ENCODE results near the gene ACTRT2.

Gene ACTRT2

DNA sequence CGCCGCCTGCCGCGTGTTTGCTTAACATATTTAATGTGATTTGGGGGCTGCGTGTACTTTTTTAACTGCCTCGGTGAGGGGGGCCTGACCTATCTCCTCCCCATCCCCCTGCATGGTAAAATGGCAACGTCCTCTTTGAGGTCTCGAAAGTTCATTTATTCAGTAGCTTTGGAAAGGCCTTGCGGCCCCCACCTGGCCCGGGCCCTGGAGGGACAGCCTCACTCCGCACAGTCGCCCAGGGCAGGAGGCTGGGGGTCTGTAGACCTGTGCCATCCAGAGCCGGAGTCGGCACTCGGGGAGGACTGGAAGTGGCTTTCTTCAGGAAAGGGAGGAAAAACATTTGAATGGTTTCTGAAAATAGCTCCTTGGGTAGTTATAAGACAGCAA is 38.0 kb upstream of the ACTRT2 start:
- in situ Hi-C loops (cut with HindIII; ENCODE audit: low sequenced_read_pairs) = no loop called here

DNA sequence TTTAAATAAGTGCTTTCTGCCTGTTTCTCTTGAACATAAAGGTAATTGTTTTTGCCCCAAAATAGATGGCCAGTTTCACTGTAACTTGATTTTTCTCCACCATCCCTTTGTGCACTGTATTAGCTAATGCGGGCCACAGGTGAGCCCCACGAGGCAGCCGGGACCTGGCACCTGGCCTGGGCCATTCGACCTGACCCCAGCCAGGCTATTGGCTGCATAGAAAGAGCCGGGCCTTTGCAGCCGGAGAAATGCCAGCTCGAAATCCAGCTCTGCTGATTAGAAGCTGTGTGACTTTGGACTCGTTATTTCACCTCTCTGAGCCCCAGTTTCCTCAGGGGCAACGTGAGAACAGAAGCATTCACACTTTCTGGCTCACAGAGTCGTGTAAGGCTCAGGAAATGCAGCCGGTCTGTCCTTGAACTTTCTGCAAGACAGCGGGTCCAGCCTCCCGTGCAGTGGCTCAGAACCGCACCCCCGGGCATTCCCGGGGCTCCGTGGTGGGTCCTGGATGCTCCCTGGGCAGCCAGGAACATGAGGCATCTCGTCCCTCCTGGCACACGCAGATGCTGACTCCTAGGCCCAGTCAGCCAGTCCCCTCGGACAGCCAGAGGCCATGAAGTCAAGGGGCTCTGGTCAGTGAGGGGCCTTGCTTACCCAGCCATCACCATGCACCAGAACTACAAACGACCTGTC is 37.4 kb upstream of the ACTRT2 start:
- in situ Hi-C loops (cut with HindIII; ENCODE audit: low sequenced_read_pairs) = no loop called here

DNA sequence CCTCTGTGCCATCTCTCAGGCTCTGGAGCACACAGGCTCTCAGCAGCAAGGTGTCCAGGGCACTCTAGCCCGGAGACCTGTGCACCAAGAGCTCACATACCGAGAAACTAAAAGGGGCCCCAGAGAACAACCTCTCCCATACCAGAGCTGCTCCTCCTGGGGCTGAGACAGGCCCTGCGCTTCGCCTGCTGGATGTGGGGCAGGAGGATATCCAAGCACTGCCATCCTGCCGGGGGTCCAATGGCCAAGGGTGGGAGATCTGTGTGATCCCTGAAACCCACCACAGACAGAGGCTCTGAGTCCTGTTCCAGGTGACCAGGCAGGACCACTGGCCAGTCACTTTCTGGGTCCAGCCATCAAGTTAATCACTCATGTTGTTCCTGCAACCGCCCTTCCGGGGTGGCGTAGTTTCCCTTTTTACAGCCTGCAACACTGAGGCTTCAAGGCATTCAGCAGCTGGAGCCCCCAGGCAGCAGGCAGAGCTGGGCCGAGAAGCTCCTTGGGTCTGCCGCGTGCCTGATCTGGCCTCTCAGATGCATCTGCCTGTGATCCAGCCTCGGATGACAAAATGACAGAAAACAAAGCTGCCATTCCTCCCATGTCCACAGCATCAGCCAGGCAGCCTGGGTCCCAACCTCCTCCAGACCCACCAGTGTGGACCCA is 36.7 kb upstream of the ACTRT2 start:
- in situ Hi-C loops (cut with HindIII; ENCODE audit: low sequenced_read_pairs) = no loop called here

DNA sequence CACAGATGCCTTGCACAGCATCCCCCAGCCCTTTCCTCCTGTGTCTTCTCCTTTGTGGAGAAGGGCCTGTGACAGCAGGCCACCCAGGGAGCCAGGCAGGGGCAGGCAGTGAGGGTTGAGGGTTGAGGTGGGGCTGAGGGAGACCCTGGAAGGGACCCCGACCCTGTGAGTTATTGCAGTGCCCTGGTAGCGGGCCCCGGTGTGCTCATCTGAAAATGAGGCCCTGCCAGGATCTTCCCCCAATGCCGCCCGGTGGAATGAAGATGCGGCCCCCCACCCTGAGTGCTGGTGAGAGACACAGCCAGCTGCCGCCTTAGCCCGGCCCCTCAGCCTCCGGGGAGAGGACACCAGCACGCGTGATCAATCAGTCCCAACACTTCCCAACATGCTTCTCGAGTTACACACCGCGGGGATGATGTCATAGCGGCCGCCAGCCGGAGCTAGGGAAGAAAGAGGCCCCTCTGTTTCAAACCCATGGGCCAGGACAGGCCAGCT is 36.2 kb upstream of the ACTRT2 start:
- in situ Hi-C loops (cut with HindIII; ENCODE audit: low sequenced_read_pairs) = no loop called here

DNA sequence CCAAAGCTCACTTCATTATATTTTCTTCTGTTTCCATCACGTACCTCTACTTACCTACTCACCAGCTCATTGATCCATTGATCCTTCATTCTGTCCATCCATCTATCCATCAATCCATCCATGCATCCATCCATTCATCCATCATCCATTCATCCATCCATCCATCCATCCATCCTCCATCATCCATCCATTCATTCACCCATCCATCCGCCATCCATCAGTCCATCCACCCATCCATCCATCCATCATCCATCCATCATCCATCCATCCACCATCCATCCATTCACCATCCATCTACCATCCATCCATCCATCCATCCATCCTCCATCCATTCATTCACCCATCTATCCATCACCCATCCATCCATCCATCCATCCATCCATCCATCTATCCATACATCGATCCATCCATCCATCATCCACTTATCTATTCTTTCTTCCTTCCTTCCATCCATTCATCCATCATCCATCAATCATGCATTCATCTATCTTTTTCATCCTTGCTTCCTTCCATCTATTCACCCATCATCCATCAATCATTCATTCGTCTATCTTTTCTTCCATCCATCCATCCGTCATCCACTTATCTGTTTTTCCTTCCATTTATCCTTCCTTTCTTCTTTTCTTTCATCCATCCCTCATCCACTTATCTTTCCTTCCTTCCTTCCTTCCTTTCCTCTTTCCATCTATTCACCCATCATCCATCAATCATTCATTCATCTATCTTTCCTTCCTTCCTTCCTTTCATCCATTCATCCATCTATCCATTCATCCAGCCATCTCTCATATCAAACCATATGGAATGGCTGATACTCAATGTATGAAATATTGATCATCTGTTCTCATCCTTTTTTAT is 35.3 kb upstream of the ACTRT2 start:
- in situ Hi-C loops (cut with HindIII; ENCODE audit: low sequenced_read_pairs) = no loop called here

DNA sequence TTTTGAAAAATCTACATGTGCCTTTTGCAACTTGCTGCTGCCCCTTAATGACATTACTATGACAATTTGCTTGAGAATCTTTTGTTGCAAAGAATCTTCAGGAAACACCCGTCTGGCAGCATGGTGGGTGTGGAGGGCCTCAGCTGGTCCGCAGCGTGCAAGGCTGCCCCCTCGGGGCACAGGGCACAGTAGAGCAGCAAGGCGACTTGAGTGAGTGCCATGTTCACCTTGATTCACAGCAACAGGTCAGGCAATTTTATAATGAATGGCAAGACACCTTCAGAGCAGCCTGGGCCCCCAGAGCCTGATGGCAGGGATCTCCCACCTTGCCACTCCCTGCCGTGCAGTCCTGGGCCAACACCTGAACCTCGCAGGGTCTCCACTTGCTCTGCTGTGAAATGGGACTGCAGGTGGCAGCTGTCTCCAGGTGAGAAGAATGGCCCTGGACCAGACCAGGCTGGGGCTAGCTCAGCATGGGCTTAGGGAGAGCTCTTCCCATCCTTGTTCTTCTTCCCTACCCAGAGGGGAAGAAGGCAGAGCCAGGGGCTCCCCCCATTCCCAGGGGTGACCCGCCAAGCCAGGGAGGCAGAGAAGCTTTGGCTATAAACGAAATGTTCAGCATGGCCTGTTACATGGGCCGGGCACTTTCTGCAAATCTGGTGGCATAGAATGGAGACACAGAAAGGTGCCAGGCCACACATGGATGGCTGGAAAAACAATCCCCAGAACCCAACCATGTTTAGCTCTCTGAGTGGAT is 34.5 kb upstream of the ACTRT2 start:
- in situ Hi-C loops (cut with HindIII; ENCODE audit: low sequenced_read_pairs) = no loop called here

DNA sequence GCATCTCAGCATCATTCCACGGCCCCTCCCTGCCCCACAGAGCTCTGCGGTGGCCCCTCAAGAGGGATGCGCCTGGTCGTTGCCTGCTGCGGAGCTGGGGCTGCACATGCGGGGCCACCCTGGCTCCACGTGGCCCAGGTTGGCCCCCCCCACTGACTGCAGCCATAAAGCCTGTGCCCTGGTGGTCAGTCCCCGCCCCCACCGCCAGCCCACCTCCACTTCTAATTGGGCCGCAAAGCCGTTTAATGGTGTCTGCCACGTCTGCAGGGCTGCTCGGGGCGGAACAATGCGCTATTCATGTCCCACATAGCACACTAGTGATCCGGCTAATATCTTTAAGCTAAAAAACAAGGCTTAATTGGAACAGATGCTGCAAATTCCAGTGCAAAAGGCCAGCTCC is 33.5 kb upstream of the ACTRT2 start:
- in situ Hi-C loops (cut with HindIII; ENCODE audit: low sequenced_read_pairs) = no loop called here

DNA sequence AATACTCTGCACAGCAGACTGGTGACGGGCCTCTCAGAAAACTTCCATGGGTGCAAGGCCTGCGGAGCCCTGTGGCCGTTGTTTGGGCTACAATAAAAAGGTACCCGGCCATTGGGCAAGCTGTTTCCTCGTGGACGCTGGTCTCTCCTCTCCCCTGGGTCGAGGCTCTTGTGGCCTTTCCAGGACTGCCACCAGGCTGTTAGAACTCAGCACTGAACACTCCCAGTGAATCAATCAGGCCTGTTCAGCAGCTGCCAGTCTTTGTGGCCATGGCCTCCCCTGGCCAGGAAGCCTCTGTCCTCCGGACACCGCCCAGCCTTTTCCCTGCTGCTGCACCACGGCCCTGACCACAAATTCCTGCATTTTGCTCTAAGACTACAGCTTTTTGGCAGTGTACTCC is 33.0 kb upstream of the ACTRT2 start:
- in situ Hi-C loops (cut with HindIII; ENCODE audit: low sequenced_read_pairs) = no loop called here

DNA sequence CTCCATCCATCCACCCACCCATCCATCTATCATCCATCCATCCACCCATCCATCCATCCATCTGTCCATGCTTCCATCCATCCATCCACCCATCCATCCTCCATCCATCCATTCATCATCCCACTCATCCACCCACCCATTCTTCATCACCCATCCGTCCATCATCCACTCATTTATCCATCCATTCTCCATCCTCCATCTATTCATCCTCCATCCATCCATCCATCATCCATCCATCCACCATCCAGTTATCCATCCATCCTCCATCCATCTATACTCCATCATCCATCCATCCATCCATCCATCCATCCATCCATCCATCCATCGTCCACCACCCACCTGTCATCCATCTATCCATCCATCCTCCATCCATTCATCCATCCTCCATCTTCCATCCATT is 32.1 kb upstream of the ACTRT2 start:
- in situ Hi-C loops (cut with HindIII; ENCODE audit: low sequenced_read_pairs) = no loop called here

DNA sequence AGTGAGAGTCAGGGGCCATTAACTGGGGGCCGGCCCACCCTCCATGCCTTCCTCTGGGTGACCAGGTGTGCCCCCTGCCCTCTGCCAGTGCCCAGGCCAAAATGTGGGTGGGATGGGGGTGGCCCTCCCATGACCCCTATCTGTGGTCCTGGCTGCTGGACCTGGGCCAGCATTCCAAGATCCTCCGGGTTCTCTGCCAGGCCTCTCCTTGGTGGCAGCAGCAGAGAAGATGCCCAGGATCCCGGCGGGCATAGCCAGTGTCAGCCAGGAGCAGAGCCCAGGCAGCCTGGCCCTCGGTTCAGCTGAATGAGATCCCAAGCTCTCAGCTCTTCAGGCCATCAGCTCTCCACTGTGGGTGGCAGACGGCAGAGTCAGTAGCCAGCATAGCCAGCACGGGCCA is 31.3 kb upstream of the ACTRT2 start:
- in situ Hi-C loops (cut with HindIII; ENCODE audit: low sequenced_read_pairs) = no loop called here

DNA sequence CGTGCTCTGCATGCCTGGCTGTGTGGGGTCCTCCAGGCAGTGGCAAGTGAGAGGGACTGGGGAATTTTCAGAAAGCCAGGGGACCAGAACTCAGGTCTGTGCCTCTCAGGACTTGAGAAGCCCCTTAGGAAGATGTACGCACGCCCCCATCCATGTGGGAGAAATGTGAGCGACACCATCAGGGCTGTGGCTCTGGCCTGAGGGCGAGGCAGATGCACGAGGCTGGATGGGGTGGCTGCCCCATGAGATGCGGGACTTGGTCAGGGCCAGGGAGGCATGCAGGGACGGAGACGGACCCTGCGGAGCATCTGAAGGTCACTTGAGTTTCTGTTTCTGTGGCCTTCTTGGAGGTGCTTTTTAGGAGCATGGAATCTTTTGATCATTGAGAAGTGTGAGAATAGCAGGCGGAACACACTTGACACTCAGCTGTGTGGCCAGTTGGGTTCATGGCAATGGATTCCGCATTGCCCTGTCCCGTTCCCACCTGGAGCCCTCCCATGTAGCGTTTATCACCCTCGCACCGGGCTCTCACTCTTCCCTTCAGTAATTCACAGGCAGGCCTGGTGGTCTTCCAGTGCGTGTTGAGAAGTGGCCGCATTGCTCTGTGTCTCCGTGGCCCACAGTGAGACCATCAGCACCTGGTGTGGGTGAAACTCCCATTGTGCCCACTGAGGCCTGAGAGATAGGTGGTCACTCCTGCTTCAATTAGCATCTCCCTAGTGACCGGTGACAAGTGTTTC is 30.7 kb upstream of the ACTRT2 start:
- in situ Hi-C loops (cut with HindIII; ENCODE audit: low sequenced_read_pairs) = no loop called here

DNA sequence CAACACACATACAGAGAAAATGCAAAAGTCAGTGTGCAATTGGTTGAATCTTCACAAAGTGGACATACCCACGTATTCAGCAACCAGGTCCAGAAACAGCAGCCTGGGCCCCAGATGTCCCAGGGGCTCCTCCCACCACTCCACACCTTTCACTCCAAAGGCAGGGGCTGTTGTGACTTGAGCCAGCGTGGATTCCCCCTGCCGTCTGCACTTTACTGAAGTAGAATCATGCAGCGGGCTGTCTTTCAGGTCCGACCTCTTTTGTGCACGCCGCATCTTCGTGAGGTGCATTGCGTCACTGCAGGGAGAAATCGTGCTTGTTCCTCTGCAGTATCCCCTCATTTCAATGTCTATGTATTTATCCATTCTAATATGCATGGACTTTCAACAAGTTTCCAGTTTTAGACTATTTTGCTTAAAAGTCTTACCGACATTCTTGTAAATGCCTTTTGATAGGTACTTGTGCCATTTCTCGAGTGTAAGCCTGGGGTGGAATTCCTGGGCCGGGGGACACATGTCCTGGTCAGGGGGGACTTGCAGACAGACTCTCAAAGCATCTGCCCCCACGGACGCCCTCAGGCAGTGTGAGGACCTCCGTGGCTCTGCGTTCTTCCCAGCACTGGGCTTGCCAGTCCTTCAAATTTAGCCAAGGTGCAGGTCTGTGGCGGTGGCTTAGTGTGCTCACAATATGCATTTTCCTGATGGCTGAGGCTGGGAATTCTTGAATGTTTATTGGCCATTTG is 29.3 kb upstream of the ACTRT2 start:
- in situ Hi-C loops (cut with HindIII; ENCODE audit: low sequenced_read_pairs) = no loop called here

DNA sequence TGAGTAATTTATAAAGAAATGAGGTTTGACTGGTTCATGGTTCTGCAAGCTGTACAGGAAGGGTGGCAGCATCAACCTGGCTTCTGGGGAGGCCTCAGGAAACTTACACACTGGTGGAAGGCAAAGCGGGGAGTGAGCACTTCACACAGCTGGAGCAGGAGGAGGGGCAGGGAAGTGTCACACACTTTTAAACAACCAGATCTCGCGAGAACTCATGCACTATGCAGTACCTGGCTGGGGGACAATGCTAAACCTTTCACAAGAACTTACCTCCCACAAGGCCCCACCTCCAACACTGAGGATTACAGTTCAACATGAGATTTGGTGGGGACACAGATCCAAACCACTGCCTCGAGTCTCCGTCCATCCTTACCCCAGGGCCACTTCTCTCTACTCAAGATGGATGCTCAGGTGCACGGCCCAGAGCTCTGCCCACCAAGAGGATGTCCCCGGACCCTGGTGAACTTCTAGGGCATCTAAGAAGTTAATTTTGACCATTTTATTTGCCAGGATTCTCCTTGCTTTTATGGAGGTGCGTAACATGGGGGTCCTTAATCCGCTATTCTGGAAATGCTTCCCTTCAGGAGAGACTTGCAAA is 22.7 kb upstream of the ACTRT2 start:
- in situ Hi-C loops (cut with HindIII; ENCODE audit: low sequenced_read_pairs) = no loop called here

DNA sequence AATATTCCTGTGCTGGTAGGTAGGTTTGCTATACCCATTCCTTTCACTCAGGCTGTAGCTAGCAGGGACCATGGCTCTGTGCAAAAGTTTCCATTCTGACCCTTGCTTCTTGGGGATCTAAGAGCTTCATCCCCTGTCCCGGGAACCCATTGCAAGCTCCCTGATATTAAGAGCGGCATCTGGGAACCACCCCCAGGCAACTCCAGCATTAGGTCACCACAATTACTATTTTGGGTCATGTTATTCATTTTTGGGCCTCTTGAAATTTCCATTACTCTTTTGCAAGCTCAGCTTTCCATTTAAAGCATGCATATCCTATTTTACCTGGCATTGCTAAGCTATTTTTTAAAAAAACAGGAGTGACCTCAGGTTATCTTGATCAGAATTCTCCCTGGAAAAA is 22.1 kb upstream of the ACTRT2 start:
- in situ Hi-C loops (cut with HindIII; ENCODE audit: low sequenced_read_pairs) = no loop called here

DNA sequence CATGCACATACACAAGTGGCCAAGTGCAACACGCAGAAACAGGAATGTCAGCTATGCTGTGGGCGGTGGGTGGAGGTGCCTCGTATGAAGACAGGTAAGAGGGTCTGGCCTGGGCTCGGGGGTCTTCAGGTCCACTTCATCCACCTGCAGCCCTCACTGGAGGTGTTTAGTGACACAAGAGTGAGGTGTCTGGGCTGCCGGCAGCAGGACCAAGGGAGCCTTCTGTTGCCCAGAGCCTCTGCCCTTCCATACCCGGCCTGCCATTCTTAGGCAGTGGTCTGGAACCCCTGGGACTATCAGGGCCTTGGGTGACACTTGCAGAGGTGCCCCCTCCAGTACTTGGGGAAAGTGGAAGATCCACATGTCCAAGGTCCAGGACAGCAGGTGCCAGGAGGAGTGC is 21.7 kb upstream of the ACTRT2 start:
- in situ Hi-C loops (cut with HindIII; ENCODE audit: low sequenced_read_pairs) = no loop called here

DNA sequence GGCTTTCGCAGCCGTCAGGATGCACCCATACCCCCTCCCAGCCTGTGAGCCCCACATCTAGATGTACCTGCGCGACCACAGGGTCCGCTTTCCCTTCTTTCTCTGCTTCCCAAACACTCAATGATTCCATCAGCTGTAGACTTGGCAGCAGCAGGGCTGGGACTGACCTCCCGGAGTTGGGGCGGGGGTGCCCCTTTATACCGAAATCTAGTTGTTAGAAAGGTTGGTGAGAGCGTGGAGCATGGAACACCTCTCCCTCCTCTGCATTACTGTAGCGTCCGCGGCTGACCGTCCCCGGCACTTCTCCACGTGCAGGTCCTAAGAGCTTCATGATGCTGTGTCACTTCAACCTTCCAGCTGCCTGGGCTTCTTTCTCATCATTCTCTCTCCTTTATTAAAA is 21.1 kb upstream of the ACTRT2 start:
- in situ Hi-C loops (cut with HindIII; ENCODE audit: low sequenced_read_pairs) = no loop called here

DNA sequence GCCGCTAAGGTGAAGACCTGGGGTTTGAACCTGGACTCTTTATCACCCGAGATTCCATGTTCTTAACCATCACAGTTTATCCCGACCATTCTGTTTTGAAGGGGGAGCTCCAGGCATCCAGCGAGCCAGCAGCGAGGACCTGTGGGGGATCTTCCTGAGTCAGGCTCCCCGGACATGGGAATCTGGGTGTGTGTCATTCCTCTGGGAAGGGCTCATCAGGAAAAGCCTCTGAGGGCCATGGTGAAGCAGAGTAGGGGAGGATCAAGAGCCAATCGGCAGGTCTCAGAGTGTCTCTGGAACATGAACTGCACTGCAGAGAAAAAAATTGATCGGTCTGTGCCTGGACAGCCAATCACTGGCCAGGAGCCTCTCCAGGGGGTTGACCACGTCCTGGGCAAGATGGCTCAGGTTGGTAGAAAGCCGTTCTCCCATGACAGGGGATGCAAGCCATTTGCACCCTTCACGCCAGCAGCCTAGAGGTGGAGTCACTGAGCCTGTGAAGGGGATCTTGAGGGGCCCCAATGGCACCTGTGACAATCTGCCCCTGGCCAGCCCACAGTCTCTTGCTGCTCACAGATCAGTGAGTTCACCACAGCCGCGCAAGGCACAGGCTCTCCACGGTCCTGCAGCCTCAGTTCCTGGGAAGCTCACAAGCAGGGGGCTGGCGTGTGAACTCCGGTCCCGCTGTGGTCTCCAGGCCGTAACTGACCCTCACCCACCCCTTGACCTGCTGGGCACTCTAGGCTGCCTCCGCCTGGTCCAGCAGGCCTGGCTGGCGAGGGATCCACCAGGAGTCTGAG is 20.4 kb upstream of the ACTRT2 start:
- in situ Hi-C loops (cut with HindIII; ENCODE audit: low sequenced_read_pairs) = no loop called here
